Measurements from ENCODE around the gene CBR4. TPM values are rescaled to one million over a fixed set of nuclear protein-coding genes. Genes with fewer than 3 reads are reported as not detected.
"Not testable (repeated sequence)": the region's sequence is repeated elsewhere in the genome, so short reads cannot be mapped to it uniquely, and the experiment has no call there.

Gene CBR4
- total and polyA plus RNA-seq, 2 donors (not counting 1 experiment from before 2014, with no cell fraction given), result 3.3 to 19.0 TPM

DNA sequence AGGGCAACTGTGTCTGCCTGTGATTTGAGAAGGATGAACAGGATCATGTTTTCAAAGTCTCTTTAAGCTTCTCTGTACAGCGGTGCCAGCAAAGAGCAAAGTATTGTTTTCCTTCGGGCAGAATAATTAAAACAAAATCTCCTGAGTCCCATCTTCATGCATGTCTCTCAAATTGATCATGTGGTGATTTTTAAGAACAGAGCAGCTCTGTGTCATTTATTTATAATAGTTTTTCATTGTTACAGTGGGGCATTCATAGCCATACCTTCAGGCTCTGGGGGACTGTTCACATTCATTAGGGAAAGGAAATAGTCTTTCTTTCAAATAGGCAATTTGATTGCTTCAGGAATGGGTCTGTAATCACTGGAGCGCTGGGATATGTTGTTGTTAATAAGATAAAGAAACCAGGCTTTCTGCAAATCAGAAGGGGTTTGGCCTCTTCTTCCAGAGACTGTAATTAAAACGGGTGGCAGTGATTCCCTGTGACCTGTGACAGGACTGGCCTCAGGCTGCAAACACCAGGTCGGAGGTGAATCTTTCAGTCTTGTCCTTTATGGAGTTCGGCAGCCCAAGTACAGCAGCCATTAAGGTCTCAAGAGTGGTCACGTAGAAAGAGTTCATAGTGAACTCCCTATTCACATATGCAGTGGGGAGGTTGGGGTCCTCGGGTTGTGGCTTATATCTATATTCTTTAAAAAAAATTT is 29.3 kb upstream of the CBR4 start:
- Histone ChIP-seq H3K4me2 (ENCODE audit: extremely low read depth, insufficient read depth, low read length) (no peak overlapping the region), H3K27ac (ENCODE audit: insufficient read depth, low read length) (no peak overlapping the region), H2AFZ (ENCODE audit: low read length) (no peak overlapping the region), H3K4me1 (ENCODE audit: control insufficient read depth, extremely low read depth, insufficient read depth, low read length) (no peaks in the 10 kb centered on the region), H3K4me3 (replicated peaks in 1 of 4; ENCODE audit: control extremely low read depth in 1 of 4, insufficient read depth in 1 of 4, low read depth in 3 of 4, low read length in 4 of 4) (no peak overlapping the region), H3K36me3 (ENCODE audit: control insufficient read depth, insufficient read depth, low read length) (no peaks in the 10 kb centered on the region), H3K79me2 (ENCODE audit: control insufficient read depth, insufficient read depth, low read length) (no peaks in the 10 kb centered on the region), H4K20me1 (ENCODE audit: control insufficient read depth, extremely low read depth, insufficient read depth, low read length) (no peaks in the 10 kb centered on the region), H3K27me3 (ENCODE audit: control insufficient read depth, insufficient read depth, low read length) (no peaks in the 10 kb centered on the region), H3K9ac (ENCODE audit: insufficient read depth, low read length) (no peak overlapping the region), H3K9me3 (ENCODE audit: control insufficient read depth, insufficient read depth, low read depth, low read length) (no peaks in the 10 kb centered on the region)
- DNase-seq (ENCODE audit: low read depth in 2 of 2), result no peak
- no peak for TF ChIP-seq EZH2 (IDR thresholded peaks at IDR 0.05; ENCODE audit: low read length, missing control alignments)
- TF ChIP-seq, protein P1, sequence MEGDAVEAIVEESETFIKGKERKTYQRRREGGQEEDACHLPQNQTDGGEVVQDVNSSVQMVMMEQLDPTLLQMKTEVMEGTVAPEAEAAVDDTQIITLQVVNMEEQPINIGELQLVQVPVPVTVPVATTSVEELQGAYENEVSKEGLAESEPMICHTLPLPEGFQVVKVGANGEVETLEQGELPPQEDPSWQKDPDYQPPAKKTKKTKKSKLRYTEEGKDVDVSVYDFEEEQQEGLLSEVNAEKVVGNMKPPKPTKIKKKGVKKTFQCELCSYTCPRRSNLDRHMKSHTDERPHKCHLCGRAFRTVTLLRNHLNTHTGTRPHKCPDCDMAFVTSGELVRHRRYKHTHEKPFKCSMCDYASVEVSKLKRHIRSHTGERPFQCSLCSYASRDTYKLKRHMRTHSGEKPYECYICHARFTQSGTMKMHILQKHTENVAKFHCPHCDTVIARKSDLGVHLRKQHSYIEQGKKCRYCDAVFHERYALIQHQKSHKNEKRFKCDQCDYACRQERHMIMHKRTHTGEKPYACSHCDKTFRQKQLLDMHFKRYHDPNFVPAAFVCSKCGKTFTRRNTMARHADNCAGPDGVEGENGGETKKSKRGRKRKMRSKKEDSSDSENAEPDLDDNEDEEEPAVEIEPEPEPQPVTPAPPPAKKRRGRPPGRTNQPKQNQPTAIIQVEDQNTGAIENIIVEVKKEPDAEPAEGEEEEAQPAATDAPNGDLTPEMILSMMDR (conservative IDR thresholded peaks at IDR 0.05 in 1 of 2, IDR thresholded peaks at IDR 0.05 in 1 of 2; ENCODE audit: low read depth in 1 of 2, low read length in 2 of 2), result no peak

DNA sequence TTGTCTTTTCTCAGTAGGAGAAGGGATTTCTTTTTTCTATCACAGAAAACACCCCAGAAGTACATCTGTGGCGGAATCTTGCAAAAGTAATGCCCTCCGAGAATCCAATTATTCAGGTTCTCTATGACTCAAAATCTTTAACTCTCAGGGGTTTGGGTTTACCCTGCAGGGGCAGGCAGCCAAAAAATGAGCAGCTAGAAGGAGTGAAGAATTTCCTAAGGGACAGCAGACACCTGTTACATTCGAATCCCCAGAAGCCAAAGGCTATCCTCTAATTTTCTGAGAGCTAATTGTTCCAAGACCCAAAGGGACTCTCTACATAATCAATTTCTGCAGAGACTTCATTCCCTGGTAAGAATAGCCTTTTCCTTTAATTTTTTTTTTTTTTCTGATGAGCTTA is 27.5 kb upstream of the CBR4 start:
- Histone ChIP-seq H3K79me2 (ENCODE audit: control insufficient read depth, insufficient read depth, low read length) (no peaks in the 10 kb centered on the region), H3K4me3 (replicated peaks in 1 of 4; ENCODE audit: control extremely low read depth in 1 of 4, insufficient read depth in 1 of 4, low read depth in 3 of 4, low read length in 4 of 4) (no peak overlapping the region), H3K27me3 (ENCODE audit: control insufficient read depth, insufficient read depth, low read length) (no peaks in the 10 kb centered on the region), H3K27ac (ENCODE audit: insufficient read depth, low read length) (no peak overlapping the region), H2AFZ (ENCODE audit: low read length) (no peak overlapping the region), H3K36me3 (ENCODE audit: control insufficient read depth, insufficient read depth, low read length) (no peaks in the 10 kb centered on the region), H4K20me1 (ENCODE audit: control insufficient read depth, extremely low read depth, insufficient read depth, low read length) (no peaks in the 10 kb centered on the region), H3K9ac (ENCODE audit: insufficient read depth, low read length) (no peak overlapping the region), H3K9me3 (ENCODE audit: control insufficient read depth, insufficient read depth, low read depth, low read length) (no peaks in the 10 kb centered on the region), H3K4me1 (ENCODE audit: control insufficient read depth, extremely low read depth, insufficient read depth, low read length) (no peaks in the 10 kb centered on the region), H3K4me2 (ENCODE audit: extremely low read depth, insufficient read depth, low read length) (no peak overlapping the region)
- DNase-seq (ENCODE audit: low read depth in 2 of 2), result no peak
- TF ChIP-seq EZH2 (IDR thresholded peaks at IDR 0.05; ENCODE audit: low read length, missing control alignments), result no peak
- TF ChIP-seq, protein P1 (conservative IDR thresholded peaks at IDR 0.05 in 1 of 2, IDR thresholded peaks at IDR 0.05 in 1 of 2; ENCODE audit: low read depth in 1 of 2, low read length in 2 of 2), result no peak

DNA sequence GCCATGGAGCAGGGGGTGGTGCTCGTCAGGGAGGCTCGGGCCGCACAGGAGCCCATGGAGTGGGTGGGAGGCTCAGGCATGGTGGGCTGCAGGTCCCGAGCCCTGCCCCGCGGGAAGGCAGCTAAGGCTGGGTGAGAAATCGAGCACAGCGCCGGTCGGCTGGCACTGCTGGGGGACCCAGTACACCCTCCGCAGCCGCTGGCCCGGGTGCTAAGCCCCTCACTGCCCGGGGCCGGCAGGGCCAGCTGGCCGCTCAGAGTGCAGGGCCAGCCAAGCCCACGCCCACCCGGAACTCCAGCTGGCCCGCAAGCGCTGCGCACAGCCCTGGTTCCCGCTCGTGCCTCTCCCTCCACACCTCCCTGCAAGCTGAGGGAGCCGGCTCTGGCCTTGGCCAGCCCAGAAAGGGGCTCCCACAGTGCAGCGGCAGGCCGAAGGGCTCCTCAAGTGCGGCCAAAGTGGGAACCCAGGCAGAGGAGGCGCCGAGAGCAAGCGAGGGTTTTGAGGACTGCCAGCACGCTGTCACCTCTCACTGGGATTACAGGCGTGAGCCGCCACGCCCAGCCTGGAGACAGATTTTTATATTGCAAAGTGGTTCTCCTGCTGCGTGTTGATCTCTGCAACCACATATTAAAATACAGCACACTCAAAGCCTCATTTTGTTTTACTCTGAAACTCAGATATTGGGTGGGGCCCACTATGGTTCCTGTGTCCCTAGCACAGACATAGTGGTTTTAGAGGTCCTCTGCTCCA is 26.0 kb upstream of the CBR4 start:
- H3K4me1 ChIP-seq (ENCODE audit: control insufficient read depth, extremely low read depth, insufficient read depth, low read length); H3K27me3 ChIP-seq (ENCODE audit: control insufficient read depth, insufficient read depth, low read length); H3K9ac ChIP-seq (ENCODE audit: insufficient read depth, low read length); H3K79me2 ChIP-seq (ENCODE audit: control insufficient read depth, insufficient read depth, low read length); DNase-seq (ENCODE audit: low read depth in 2 of 2); H3K4me3 ChIP-seq (replicated peaks in 1 of 4; ENCODE audit: control extremely low read depth in 1 of 4, insufficient read depth in 1 of 4, low read depth in 3 of 4, low read length in 4 of 4); H3K9me3 ChIP-seq (ENCODE audit: control insufficient read depth, insufficient read depth, low read depth, low read length); H4K20me1 ChIP-seq (ENCODE audit: control insufficient read depth, extremely low read depth, insufficient read depth, low read length); H3K27ac ChIP-seq (ENCODE audit: insufficient read depth, low read length); H3K36me3 ChIP-seq (ENCODE audit: control insufficient read depth, insufficient read depth, low read length); H2AFZ ChIP-seq (ENCODE audit: low read length); H3K4me2 ChIP-seq (ENCODE audit: extremely low read depth, insufficient read depth, low read length): not testable (repeated sequence)
